HUES6 (cell line): ENCODE data around the gene EVC2.

Source experiments
- H3K27ac ChIP-seq: 2 replicates; pipeline ENCODE4 v1.7.0; 2013; ENCODE audit warnings: low read depth, mild to moderate bottlenecking, low read length, inconsistent platforms
- H3K27me3 ChIP-seq: 2 replicates; pipeline ENCODE4 v1.6.1; 2013; ENCODE audit warnings: low read length; ENCODE audit not compliant: control insufficient read depth, insufficient read depth
- H3K36me3 ChIP-seq: 2 replicates; pipeline ENCODE4 v1.6.1; 2013; ENCODE audit warnings: low read length; ENCODE audit not compliant: control insufficient read depth, insufficient read depth
- H3K4me1 ChIP-seq: 2 replicates; pipeline ENCODE4 v1.6.1; 2013; ENCODE audit warnings: low read length; ENCODE audit not compliant: control insufficient read depth, insufficient read depth
- H3K4me3 ChIP-seq: 2 replicates; pipeline ENCODE4 v1.5.1; 2013; ENCODE audit warnings: low read depth, low read length
- H3K9ac ChIP-seq: one replicate; pipeline ENCODE4 v1.6.1; 2013; ENCODE audit warnings: mild to moderate bottlenecking, low read length
- H3K9me3 ChIP-seq: 2 replicates; pipeline ENCODE4 v1.6.1; 2013; ENCODE audit warnings: low read depth, low read length; ENCODE audit not compliant: control insufficient read depth, insufficient read depth

Gene EVC2

DNA sequence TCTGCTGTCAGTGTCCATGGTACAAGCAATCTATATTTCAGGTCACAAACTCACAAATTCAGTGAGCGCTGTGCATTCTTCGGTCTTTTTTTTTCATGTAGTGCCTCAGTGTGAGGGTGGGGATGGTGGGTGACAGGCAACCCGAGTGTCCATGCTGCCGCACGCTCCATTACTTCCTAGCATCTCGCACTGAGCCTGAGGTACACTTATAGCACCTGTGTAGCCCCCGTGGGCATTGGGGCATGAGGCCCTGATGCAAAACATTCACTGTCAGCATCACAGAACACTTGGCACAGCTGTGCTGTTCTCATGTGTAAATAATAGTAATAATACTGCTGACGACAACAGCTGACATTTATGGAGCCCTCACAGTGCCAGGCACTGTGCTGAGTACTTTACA is 31.6 kb downstream of the EVC2 start:
- no peaks in the 10 kb centered on the region for H3K4me1 ChIP-seq
- peaks cover 38% of the 10 kb centered on the region for H3K36me3 ChIP-seq
- no peaks in the 10 kb centered on the region for H3K9me3 ChIP-seq
- H3K9ac ChIP-seq: no peak overlapping the region
- no peaks in the 10 kb centered on the region for H3K27me3 ChIP-seq
- H3K27ac ChIP-seq: no peak overlapping the region
- no peak overlapping the region for H3K4me3 ChIP-seq

DNA sequence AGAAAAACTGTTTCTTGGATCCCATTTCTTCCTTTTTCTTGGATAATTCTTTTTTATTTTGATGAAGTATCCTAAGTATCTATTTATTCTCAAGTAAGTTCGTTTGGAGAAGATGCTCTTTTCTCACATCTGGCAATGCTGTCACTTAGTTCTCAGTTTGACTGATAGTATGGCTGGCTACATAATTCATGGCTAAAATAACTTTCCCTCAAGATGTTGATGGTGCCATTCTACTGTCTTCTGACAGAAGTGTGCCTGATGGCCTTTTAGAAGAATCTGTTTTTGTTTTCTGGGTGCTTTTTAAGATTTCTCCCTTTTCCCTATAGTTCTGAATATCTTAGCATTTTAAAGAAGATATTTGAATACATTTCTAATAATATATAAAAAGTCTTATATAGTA is 41.6 kb downstream of the EVC2 start:
- Histone ChIP-seq H3K4me3 (no peak overlapping the region), H3K27ac (no peak overlapping the region), H3K9ac (no peak overlapping the region), H3K9me3 (peaks cover 23% of the 10 kb centered on the region), H3K27me3 (no peaks in the 10 kb centered on the region), H3K36me3 (peaks cover 23% of the 10 kb centered on the region), H3K4me1 (no peaks in the 10 kb centered on the region)

- H3K4me1 ChIP-seq: no peaks in the 10 kb centered on the region
- H3K4me3 ChIP-seq: no peak overlapping the region
- H3K27ac ChIP-seq: no peak overlapping the region
- peaks cover 18% of the 10 kb centered on the region for H3K9me3 ChIP-seq
- peaks cover 25% of the 10 kb centered on the region for H3K36me3 ChIP-seq
- no peak overlapping the region for H3K9ac ChIP-seq
- no peaks in the 10 kb centered on the region for H3K27me3 ChIP-seq
Measured at GRCh38 chr4:5664778-5665177, 43.6 kb downstream of the EVC2 start.

DNA sequence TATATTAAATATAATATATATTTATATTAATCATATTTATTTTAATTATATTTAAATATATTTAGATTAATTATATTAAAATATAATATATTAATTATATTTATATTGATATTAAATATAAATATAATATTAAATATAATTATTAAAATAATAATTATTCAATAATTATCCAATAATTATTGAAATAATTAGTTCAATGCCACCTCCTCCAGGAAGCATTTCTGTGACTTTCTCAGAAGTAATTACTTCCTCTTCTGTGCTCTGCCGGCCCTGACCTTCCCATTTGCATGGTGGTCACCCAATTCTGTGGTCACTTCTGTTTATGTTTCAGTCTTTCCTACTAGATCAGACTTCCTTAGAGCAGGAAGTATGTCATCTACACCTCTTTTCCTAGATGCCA is 45.8 kb downstream of the EVC2 start:
- Histone ChIP-seq H3K27me3 (no peaks in the 10 kb centered on the region), H3K9me3 (peaks cover 2% of the 10 kb centered on the region; the same call in 1 of the 2 replicates), H3K9ac (no peak overlapping the region), H3K4me1 (no peaks in the 10 kb centered on the region), H3K4me3 (no peak overlapping the region), H3K27ac (no peak overlapping the region), H3K36me3 (peaks cover 25% of the 10 kb centered on the region)

DNA sequence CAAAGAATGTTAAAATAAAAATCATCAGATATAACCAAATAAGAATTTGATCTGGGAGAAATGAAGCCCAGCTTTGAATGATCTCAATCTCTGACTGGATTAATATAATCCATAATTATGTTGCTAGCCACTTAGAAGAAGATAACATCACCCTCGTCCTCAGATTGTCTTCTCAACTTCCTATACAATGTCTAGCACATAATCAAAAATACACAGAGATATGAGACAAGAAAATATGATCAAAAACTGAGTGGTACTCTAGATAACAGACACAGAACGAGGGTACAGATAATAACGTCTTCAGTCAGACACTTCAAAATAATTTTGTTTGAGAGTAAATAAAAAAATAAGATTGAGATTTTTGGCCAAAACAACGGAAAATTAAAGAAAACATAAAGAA is 47.1 kb downstream of the EVC2 start:
- H3K9me3 ChIP-seq: no peaks in the 10 kb centered on the region
- no peaks in the 10 kb centered on the region for H3K4me1 ChIP-seq
- no peaks in the 10 kb centered on the region for H3K27me3 ChIP-seq
- H3K9ac ChIP-seq: no peak overlapping the region
- H3K27ac ChIP-seq: no peak overlapping the region
- H3K4me3 ChIP-seq: no peak overlapping the region
- H3K36me3 ChIP-seq: peaks cover 31% of the 10 kb centered on the region

- no peak overlapping the region for H3K9ac ChIP-seq
- H3K27me3 ChIP-seq: no peaks in the 10 kb centered on the region
- no peaks in the 10 kb centered on the region for H3K4me1 ChIP-seq
- H3K4me3 ChIP-seq: no peak overlapping the region
- H3K9me3 ChIP-seq: no peaks in the 10 kb centered on the region
- peaks cover 28% of the 10 kb centered on the region for H3K36me3 ChIP-seq
- H3K27ac ChIP-seq: no peak overlapping the region
Measured at GRCh38 chr4:5660185-5660584, 48.2 kb downstream of the EVC2 start.

- Histone ChIP-seq H3K4me3 (no peak overlapping the region), H3K36me3 (peaks cover 30% of the 10 kb centered on the region), H3K9me3 (no peaks in the 10 kb centered on the region), H3K27me3 (no peaks in the 10 kb centered on the region), H3K4me1 (no peaks in the 10 kb centered on the region), H3K27ac (no peak overlapping the region), H3K9ac (no peak overlapping the region)
Measured at GRCh38 chr4:5658974-5659373, 49.4 kb downstream of the EVC2 start.

- Histone ChIP-seq H3K27me3 (no peaks in the 10 kb centered on the region), H3K36me3 (peaks cover 30% of the 10 kb centered on the region), H3K9me3 (no peaks in the 10 kb centered on the region), H3K4me1 (no peaks in the 10 kb centered on the region), H3K4me3 (no peak overlapping the region), H3K27ac (no peak overlapping the region), H3K9ac (no peak overlapping the region)
Measured at GRCh38 chr4:5656415-5656814, 51.9 kb downstream of the EVC2 start.

- H3K4me3 ChIP-seq: no peak overlapping the region
- peaks cover 30% of the 10 kb centered on the region for H3K36me3 ChIP-seq
- no peaks in the 10 kb centered on the region for H3K9me3 ChIP-seq
- H3K27me3 ChIP-seq: no peaks in the 10 kb centered on the region
- no peaks in the 10 kb centered on the region for H3K4me1 ChIP-seq
- no peak overlapping the region for H3K9ac ChIP-seq
- no peak overlapping the region for H3K27ac ChIP-seq
Measured at GRCh38 chr4:5654791-5655190, 53.6 kb downstream of the EVC2 start.

DNA sequence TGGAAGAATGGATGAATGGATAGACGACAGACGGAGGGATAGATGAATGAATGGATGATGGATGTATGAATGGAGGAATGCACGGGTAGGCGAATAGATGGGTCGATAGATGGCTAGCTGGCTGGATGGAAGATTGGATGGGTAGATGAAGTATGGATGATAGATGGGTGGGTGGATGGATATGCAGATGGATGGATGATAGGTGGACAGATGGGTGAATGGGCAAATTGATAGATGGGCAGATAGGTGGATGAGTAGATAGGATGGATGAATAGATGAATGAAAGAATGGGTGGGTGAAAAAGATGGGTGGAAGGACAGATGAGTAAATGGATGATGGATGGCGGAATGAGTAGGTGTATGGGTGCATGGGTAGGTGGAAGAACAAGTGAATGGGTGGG is 57.3 kb downstream of the EVC2 start:
- no peak overlapping the region for H3K27ac ChIP-seq
- H3K4me3 ChIP-seq: no peak overlapping the region
- H3K36me3 ChIP-seq: peaks cover 24% of the 10 kb centered on the region
- H3K9me3 ChIP-seq: no peaks in the 10 kb centered on the region
- H3K27me3 ChIP-seq: no peaks in the 10 kb centered on the region
- no peaks in the 10 kb centered on the region for H3K4me1 ChIP-seq
- H3K9ac ChIP-seq: no peak overlapping the region

DNA sequence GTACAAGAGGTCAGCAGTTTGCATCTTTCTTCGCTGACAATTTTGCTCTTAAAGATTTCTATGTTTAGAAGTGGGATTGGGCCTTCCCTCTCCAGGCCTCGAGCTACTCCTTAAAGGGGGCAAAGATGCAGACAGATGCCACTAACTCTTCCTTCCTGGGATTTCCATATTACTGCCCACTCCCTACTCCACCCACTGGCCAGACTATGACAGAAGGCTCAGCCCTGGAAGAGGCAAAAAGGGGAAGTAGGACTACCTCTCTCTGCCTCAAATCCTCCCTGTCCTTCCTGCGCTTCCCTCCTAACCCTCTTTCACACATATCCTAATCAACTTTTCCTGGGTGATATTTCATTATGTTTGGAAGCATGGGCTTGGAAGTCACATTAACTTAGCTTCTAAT is 58.3 kb downstream of the EVC2 start:
- no peak overlapping the region for H3K27ac ChIP-seq
- no peaks in the 10 kb centered on the region for H3K27me3 ChIP-seq
- H3K4me3 ChIP-seq: no peak overlapping the region
- H3K9ac ChIP-seq: no peak overlapping the region
- H3K9me3 ChIP-seq: no peaks in the 10 kb centered on the region
- peaks cover 27% of the 10 kb centered on the region for H3K36me3 ChIP-seq
- no peaks in the 10 kb centered on the region for H3K4me1 ChIP-seq

GRCh38 chr4:5647351-5647750 is 61.0 kb downstream of the EVC2 start:
- no peaks in the 10 kb centered on the region for H3K27me3 ChIP-seq
- no peak overlapping the region for H3K4me3 ChIP-seq
- H3K4me1 ChIP-seq: no peaks in the 10 kb centered on the region
- H3K9ac ChIP-seq: no peak overlapping the region
- H3K9me3 ChIP-seq: no peaks in the 10 kb centered on the region
- H3K36me3 ChIP-seq: peaks cover 9% of the 10 kb centered on the region; the same call in 1 of the 2 replicates
- no peak overlapping the region for H3K27ac ChIP-seq
